PC-9 (cell line): ENCODE measurements around the gene MBP. TPM values are rescaled to one million over a fixed set of nuclear protein-coding genes. Genes with fewer than 3 reads are reported as not detected.

ENCODE experiments used
- BruUV-seq: library from RNA; stranded (reverse); fragments of 400-500 nt; replicated peaks from 2 replicates; lab custom pipeline; 2021; lab: Mats Ljungman, UMichigan
- CTCF ChIA-PET: fragments of 300-600 bp; sonication (Branson Sonifier 250); formaldehyde crosslinking; loops from one replicate; lab custom pipeline; 2022; ENCODE audit warnings: antibody characterized with exemption; lab: Charles Lee
- POLR2A ChIA-PET: fragments of 300-600 bp; sonication (Branson Sonifier 250); formaldehyde crosslinking; loops from one replicate; lab custom pipeline; 2022; ENCODE audit warnings: antibody characterized with exemption; ENCODE audit not compliant: unreplicated experiment; lab: Charles Lee
- DNase-seq, 2 experiments: peaks; one replicate each; pipeline versions ENCODE4 v3.0.0 to v3.0.0-alpha.2; 2015 to 2022; ENCODE audit warnings: mixed read lengths in 1 of 2
- H2AFZ ChIP-seq: fragments of 200-600 bp; sonication (generic); 2 replicates; pipeline ENCODE4 v1.8.1; 2017; ENCODE audit warnings: antibody characterized with exemption
- H3F3A ChIP-seq: fragments of 200-600 bp; sonication (generic); 2 replicates; pipeline ENCODE4 v1.8.1; 2017; ENCODE audit warnings: antibody characterized with exemption, mild to moderate bottlenecking, low read depth; ENCODE audit not compliant: insufficient read depth
- H3K27ac ChIP-seq: fragments of 200-600 bp; sonication (generic); 2 replicates; pipeline ENCODE4 v1.6.1; 2016; ENCODE audit warnings: mixed run types
- H3K27me3 ChIP-seq: fragments of 200-600 bp; sonication (generic); 2 replicates; pipeline ENCODE4 v1.6.1; 2016; ENCODE audit warnings: low read depth, mixed run types; ENCODE audit not compliant: insufficient read depth
- H3K36me3 ChIP-seq: fragments of 200-600 bp; sonication (generic); 2 replicates; pipeline ENCODE4 v1.6.1; 2016; ENCODE audit warnings: low read depth, mixed run types
- H3K4me1 ChIP-seq: fragments of 200-600 bp; sonication (generic); replicated peaks from 2 replicates; pipeline ENCODE4 v1.6.1; 2016; ENCODE audit warnings: mixed run types; ENCODE audit not compliant: insufficient read depth
- H3K4me2 ChIP-seq: fragments of 200-600 bp; sonication (generic); 2 replicates; pipeline ENCODE4 v1.6.1; 2017; ENCODE audit warnings: mixed run types
- H3K4me3 ChIP-seq: fragments of 200-600 bp; sonication (generic); 2 replicates; pipeline ENCODE4 v1.6.1; 2016; ENCODE audit warnings: mixed run types
- H3K79me2 ChIP-seq: fragments of 200-600 bp; sonication (generic); 2 replicates; pipeline ENCODE4 v1.6.1; 2017; ENCODE audit warnings: low read depth, mixed run types
- H3K9me2 ChIP-seq: fragments of 200-600 bp; sonication (generic); 2 replicates; pipeline ENCODE4 v1.8.1; 2017; ENCODE audit warnings: mild to moderate bottlenecking; ENCODE audit not compliant: insufficient read depth
- H3K9me3 ChIP-seq: fragments of 200-600 bp; sonication (generic); 2 replicates; pipeline ENCODE4 v1.8.1; 2016; ENCODE audit warnings: low read depth; ENCODE audit not compliant: insufficient read depth
- H4K20me1 ChIP-seq: fragments of 200-600 bp; sonication (generic); 2 replicates; pipeline ENCODE4 v1.8.1; 2017; ENCODE audit not compliant: insufficient read depth
- CTCF ChIP-seq: fragments of 200-600 bp; sonication (generic); conservative IDR thresholded peaks from 2 replicates; pipeline ENCODE4 v1.6.1; 2017; ENCODE audit warnings: mixed run types, antibody characterized with exemption, mild to moderate bottlenecking, moderate library complexity
- EZH2 ChIP-seq: fragments of 200-600 bp; sonication (generic); IDR thresholded peaks from 2 replicates; pipeline ENCODE4 v1.8.0; 2017; ENCODE audit warnings: antibody characterized with exemption, low read depth
- intact Hi-C: fragments of 100-400 bp; cut with micrococcal nuclease; formaldehyde crosslinking; loops from one replicate; pipeline ENCODE4 v1.10.0; 2022; ENCODE audit not compliant: unreplicated experiment
- total RNA-seq: library from RNA; stranded (reverse); gene quantifications from 2 replicates; pipeline ENCODE4 v1.2.3, GENCODE V29; 2021

MBP gene
- total RNA-seq, 1 experiment from 2014 or later, result 37.9 TPM

GRCh38 chr18:77111449-77111848, 21.1 kb downstream of the MBP start:
- Histone ChIP-seq H3K9me2 (no peaks in the 10 kb centered on the region), H3K27ac (no peak overlapping the region), H3K36me3 (peaks cover 21% of the 10 kb centered on the region), H3K4me1 (no peaks in the 10 kb centered on the region), H3F3A (peaks cover 13% of the 10 kb centered on the region), H2AFZ (no peak overlapping the region), H3K79me2 (peaks cover 70% of the 10 kb centered on the region), H4K20me1 (peaks cover 21% of the 10 kb centered on the region), H3K4me3 (no peak overlapping the region), H3K9me3 (no peaks in the 10 kb centered on the region), H3K4me2 (no peak overlapping the region), H3K27me3 (no peaks in the 10 kb centered on the region)
- intact Hi-C loops, result no loop called here
- BruUV-seq, result no TSS peak
- CTCF ChIA-PET, result no interaction called here
- DNase-seq, result no peak
- POLR2A ChIA-PET, result no interaction called here
- TF ChIP-seq CTCF (no peak), EZH2 (no peak)

GRCh38 chr18:77110936-77111335, 21.6 kb downstream of the MBP start:
- Histone ChIP-seq H3K27me3 (no peaks in the 10 kb centered on the region), H3K4me1 (no peaks in the 10 kb centered on the region), H3F3A (peaks cover 13% of the 10 kb centered on the region), H4K20me1 (peaks cover 21% of the 10 kb centered on the region), H3K36me3 (peaks cover 17% of the 10 kb centered on the region; the same call in 1 of the 2 replicates), H3K4me2 (no peak overlapping the region), H2AFZ (no peak overlapping the region), H3K9me3 (no peaks in the 10 kb centered on the region), H3K4me3 (no peak overlapping the region), H3K9me2 (no peaks in the 10 kb centered on the region), H3K27ac (no peak overlapping the region), H3K79me2 (peaks cover 70% of the 10 kb centered on the region)
- POLR2A ChIA-PET, result no interaction called here
- intact Hi-C loops, result no loop called here
- no peak for DNase-seq
- no TSS peak for BruUV-seq
- TF ChIP-seq CTCF (no peak), EZH2 (no peak)
- CTCF ChIA-PET, result no interaction called here

GRCh38 chr18:77110400-77110799, 22.2 kb downstream of the MBP start:
- Histone ChIP-seq H3K9me3 (no peaks in the 10 kb centered on the region), H3F3A (peaks cover 13% of the 10 kb centered on the region), H3K27ac (no peak overlapping the region), H2AFZ (no peak overlapping the region), H3K27me3 (no peaks in the 10 kb centered on the region), H4K20me1 (peaks cover 21% of the 10 kb centered on the region), H3K79me2 (peaks cover 70% of the 10 kb centered on the region), H3K4me2 (no peak overlapping the region), H3K4me1 (no peaks in the 10 kb centered on the region), H3K9me2 (no peaks in the 10 kb centered on the region), H3K4me3 (no peak overlapping the region), H3K36me3 (peaks cover 15% of the 10 kb centered on the region)
- no TSS peak for BruUV-seq
- intact Hi-C loops, result no loop called here
- TF ChIP-seq CTCF (no peak), EZH2 (no peak)
- CTCF ChIA-PET, result no interaction called here
- no peak for DNase-seq
- POLR2A ChIA-PET, result no interaction called here
